CD4-positive, alpha-beta T cell treated with Interleukin-21 for 1 hour (primary cell): Measurements from ENCODE around the gene SIRT5.

ENCODE experiments used
- DNase-seq: peaks from one replicate; pipeline ENCODE4 v3.0.0-alpha.2; 2020

Gene SIRT5

DNA sequence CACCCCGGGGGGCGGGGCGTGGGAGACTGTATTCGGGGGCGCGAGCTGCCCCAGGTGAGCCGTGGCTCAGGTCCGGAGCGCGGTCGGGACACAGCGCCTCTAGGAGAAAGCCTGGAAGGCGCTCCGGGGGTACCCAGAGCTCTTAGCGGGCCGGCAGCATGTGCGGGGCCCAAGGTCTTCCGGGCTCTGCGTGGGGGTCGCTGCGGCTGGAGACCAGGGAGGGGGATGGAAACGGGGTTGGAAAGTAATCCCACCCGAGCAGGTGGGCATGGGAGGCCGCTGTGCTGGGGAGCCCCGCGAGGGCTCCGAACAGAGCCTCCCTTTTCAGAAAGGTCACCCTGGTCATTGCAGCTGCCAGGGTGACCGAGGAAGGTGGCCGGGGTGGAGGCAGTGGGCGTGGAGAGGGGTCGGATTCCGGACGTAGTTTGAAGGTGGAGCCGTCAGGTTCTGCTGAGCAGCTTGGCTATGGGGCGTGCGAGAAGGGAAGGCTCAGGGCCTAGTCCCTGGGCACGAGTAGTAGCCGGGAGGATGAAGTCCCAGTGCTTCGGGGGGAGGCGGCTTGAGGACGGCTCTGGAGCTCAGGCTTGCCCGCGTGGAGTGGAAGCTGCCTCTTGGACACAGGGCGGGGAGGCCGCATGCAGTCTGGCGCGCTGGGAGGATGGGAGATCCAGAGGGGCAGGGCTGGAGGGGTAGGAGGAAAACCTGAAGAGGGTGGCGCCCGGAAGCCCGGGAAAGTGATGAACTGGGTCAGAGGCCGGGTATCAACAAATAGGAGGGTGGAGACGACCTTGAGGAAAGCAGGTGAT lies at the start of gene SIRT5:
TSS of gene SIRT5 (plus strand) at position 31 of the 806 bp plus-strand sequence. CDS start 9,510 bp downstream, outside the sequence.
- peak; percentile 80 for DNase-seq

- no peak for DNase-seq
Observed at GRCh38 chr6:13524801-13525508, 49.4 kb upstream of the SIRT5 start.

GRCh38 chr6:13526357-13526726 lies 48.1 kb upstream of the SIRT5 start:
- no peak for DNase-seq

- peak; percentile 14 for DNase-seq
Observed at GRCh38 chr6:13526727-13527670, 47.4 kb upstream of the SIRT5 start.

DNA sequence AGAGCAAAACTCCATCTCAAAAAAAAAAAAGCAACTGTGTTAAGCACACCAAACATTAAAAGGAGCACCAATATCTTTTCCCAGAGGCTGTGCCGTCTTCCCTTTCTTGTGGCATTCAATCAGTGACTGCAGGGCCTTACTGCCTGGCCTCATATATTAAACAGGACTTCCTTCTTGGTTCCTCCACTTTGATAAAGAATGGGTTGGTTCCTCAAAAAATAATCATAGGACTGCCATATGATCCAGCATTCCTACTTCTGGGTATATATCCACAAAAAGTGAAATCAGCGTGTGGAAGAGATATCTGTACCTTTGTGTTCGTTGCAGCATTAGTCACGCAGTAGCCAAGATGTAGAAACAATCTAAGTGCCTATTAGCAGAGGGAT lies 46.7 kb upstream of the SIRT5 start:
- no peak for DNase-seq

DNA sequence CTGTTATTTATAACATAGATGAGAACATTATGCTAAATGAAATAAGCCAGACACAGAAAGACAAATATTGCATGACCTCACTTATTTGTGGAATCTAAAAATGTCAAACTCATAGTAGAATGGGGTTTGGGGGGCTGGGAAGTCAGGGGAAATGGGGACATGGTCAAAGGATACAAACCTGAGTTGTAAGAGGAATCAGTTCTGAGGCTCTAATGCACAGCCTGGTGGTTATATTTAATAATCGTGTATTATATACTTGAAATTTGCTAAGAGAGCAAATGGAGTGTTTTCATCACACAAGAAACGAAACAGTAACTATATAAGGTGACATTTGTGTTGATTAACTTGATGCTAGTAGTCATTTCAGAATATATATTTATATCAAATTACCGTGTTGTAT lies 46.2 kb upstream of the SIRT5 start:
- no peak for DNase-seq

DNA sequence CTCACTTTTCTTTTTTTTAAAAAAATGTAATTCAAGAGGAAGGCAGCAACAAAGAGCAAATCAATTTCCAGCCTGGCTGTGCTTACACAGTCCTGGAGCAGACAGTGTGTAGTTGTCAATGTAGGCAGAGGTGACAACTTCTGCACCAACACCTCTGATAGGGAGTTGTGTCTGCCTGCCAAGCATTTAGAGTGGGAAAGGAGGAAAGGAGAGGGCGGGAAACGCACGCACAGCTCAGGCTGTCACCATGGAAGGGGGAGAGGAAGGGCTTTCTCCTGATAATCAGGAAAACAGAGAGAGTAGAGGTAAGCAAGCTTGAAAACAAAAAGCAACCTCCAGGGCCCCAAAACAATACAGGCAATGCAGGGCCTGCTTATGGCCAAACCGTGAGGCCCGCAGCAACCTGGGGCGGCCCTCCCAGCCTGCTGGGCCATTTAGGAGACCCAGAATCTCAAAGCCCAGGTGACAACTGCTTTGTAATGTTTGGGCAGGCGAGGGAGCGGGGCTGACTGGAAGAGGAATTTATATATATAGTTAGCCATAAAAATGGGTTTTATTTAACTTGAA lies 45.5 kb upstream of the SIRT5 start:
- DNase-seq, result no peak

GRCh38 chr6:13531956-13532355 lies 42.4 kb upstream of the SIRT5 start:
- no peak for DNase-seq

GRCh38 chr6:13534536-13534935 lies 39.9 kb upstream of the SIRT5 start:
- DNase-seq, result no peak

- DNase-seq, result no peak
Observed at GRCh38 chr6:13535306-13535705, 39.1 kb upstream of the SIRT5 start.

- DNase-seq, result no peak
Observed at GRCh38 chr6:13536796-13537526, 37.4 kb upstream of the SIRT5 start.

- DNase-seq, result no peak
Observed at GRCh38 chr6:13537527-13537897, 36.9 kb upstream of the SIRT5 start.

DNA sequence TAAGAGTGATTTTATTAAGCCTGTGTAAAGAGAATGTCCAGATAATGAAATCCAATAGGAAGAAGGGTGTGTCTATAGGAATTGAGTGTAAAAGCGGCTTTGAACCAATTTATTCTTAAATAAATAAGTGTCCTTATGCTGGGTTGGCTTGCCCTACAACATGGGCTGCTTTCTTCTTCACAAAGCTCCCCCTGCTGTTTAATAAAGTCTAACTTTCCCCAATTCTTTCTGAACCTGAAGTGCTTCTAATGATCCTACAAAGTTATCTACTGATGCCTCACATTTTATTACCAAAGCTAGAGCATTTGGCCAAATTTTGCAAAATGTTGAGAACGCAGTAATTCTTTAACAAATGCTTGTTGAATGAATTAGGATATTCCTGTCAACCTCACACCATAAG lies 36.3 kb upstream of the SIRT5 start:
- peak; percentile 48 for DNase-seq

DNA sequence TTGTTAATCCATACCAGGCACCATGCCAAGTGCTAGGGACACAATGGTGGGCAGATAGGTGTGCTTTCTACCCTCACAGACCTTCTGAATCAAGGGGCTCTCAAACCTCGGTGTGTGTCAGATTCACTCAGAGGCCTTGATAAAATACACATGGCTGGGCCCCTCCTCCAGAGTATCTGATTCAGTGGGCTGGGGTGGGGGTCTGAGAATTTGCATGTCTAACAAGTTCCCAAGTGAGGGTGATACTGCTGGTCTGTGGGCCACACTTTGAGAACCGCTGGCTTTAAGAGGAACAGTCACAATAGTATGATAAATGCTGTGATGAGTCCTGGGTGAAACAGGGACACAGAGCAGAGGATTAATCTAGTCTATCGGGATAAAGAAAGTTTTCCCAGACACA lies 35.8 kb upstream of the SIRT5 start:
- DNase-seq, result no peak

- DNase-seq, result no peak
Observed at GRCh38 chr6:13539572-13539971, 34.8 kb upstream of the SIRT5 start.

GRCh38 chr6:13541496-13541895 lies 32.9 kb upstream of the SIRT5 start:
- DNase-seq, result no peak

- DNase-seq, result no peak
Observed at GRCh38 chr6:13544454-13545186, 29.8 kb upstream of the SIRT5 start.

DNA sequence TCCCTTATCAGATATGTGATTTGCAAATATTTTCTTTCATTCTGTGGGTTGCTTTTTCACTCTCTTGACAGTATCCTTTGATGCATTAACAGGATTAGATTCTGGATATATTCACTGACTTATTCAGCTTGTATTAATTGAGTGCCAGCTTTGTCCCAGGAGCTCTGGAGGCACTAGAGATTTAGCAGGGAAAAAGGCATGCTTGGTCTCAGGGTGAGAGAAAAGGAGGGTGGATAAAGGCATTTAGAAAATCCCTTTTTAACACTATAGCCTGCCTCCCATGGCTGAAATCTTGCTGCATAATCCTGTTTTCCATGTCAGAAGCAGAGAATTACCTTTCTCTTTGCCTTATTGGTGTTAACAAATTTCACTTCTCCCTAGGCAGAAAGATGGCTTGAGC lies 28.5 kb upstream of the SIRT5 start:
- no peak for DNase-seq

DNA sequence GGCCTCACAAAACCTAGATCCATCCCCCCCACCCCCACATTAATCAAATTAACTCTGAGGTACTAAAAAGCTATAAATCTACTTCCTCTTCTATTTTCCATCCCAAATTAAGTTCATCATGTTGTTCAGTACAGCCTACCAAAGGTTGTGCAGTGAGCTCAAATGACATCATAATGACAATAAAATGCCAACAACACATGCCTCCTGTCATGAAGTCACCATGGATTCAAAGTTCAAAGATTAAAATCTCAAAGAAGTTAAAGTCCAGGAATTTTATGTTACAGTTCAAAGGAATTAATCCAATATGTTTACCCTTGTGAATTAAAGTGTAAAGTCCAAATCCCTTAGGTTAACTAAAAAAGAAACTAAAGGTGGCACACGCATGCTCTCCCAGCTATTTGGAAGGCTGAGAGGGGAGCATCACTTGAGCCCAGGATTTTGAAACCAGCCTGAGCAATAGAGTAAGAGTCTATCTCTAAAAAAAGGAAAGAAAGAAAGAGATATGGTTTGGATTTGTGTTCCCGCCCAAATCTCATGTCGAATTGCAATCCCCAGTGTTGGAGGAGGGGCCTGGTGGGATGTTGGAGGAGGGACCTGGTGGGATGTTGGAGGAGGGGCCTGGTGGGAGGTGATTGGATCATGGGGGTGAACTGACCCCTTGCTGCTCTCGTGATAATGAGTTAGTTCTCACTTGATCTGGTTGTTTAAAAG lies 25.7 kb upstream of the SIRT5 start:
- no peak for DNase-seq

GRCh38 chr6:13550656-13551055 lies 23.7 kb upstream of the SIRT5 start:
- no peak for DNase-seq

DNA sequence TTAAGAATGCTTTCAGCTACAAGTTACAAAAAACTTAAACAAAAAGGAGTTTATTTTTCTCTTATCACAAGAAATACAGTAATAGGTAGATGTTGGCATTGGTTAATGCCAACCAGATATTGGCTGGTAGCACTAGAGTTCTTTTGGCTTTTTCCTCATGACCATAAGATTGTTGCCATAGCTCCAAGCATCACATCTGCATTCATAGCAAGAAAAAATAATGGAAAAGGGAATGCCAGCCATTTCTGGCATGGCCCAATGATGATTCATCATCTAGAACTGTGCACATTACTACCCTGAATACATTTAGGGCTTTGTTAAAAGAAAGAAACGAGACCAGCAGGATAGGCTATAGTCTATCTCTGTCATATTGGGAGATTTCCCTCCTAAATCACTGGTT lies 20.8 kb upstream of the SIRT5 start:
- no peak for DNase-seq
